Fibroblast of skin of left quadriceps (primary cell): Measurements from ENCODE around the gene FN1.
"Not testable (repeated sequence)": the region's sequence is repeated elsewhere in the genome, so short reads cannot be mapped to it uniquely, and the experiment has no call there.

ENCODE experiments used
- DNase-seq, 2 experiments: peaks; one replicate each; pipeline ENCODE4 v3.0.0-alpha.2; 2013; ENCODE audit warnings: low read depth in 2 of 2

FN1 gene

GRCh38 chr2:215422676-215423075, 13.2 kb downstream of the FN1 start:
- no peak for DNase-seq

DNA sequence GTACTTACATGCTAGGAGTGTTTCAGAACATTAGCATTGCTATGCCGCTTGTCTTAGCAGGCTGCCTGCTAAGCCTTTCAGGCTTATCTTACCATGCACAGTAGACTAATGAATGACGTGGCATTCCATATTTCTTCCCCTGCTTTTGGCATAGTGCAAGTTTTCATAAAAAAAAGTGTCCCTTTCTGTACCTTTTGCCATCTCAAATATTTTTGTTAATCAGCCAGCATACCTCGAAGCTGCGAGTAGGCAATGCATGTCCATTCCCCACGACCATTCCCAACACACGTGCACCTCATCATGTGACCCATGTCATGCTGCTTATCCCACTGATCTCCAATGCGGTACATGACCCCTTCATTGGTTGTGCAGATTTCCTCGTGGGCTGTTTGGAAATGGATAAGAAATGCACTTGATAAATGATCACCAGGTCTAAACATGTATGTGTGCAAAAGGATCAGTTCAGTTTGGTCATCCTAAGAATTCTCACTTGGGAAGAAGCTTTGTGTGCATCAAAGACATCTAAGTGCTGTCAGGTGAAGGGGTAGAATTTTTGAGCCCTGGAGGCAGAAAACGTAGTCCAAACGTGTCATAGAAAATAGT, 13.9 kb downstream of the FN1 start:
- DNase-seq, result no peak

DNA sequence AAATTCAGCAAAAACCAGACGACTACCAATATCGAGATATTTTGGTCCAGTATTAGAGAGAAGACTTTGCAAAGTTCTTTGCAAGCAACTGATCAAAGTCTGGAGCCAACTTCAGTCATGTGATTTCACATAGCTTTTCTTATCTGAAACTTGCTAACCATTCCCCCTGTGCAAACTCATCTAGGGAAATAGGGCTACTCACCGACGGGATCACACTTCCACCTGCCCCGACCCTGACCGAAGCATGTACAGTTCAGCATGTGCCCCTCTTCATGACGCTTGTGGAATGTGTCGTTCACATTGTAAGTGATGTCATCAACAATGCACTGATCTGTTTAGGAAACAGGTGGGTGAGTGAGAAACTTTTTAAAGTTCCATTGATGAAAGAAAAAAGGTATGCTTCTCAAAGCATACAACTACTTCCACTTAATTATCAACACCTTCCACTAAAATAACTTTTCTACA, 15.4 kb downstream of the FN1 start:
- DNase-seq, result no peak

DNA sequence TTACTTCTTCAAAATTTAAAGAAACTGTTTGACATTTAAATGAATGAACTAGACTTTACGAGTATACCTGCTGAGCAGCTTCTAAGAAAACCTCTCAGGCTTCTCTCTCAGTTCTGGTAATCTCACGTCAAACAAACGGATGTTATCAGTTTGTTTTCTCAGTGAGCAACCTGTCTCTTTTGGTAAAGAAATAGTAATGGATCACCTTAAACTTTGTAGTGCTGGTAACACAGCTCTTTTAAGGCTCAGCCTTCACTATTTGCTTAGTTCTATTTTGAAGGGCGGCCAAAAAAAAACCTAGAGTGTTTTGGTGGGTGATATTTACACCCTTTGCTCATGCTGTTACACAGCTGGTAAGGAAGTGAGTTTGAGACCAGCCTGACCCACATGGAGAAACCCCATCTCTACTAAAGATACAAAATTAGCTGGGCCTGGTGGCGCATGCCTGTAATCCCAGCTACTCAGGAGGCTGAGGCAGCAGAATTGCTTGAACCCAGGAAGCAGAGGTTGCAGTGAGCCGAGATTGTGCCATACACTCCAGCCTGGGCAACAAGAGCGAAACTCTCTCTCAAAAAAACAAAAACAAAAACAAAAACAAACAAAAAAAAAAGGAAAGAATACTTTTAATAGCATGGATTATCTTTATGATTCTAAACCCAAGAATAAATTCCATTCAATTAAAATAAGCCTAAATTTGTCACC, 15.9 kb downstream of the FN1 start:
- no peak for DNase-seq

GRCh38 chr2:215419113-215419512, 16.8 kb downstream of the FN1 start:
- DNase-seq, result no peak

DNA sequence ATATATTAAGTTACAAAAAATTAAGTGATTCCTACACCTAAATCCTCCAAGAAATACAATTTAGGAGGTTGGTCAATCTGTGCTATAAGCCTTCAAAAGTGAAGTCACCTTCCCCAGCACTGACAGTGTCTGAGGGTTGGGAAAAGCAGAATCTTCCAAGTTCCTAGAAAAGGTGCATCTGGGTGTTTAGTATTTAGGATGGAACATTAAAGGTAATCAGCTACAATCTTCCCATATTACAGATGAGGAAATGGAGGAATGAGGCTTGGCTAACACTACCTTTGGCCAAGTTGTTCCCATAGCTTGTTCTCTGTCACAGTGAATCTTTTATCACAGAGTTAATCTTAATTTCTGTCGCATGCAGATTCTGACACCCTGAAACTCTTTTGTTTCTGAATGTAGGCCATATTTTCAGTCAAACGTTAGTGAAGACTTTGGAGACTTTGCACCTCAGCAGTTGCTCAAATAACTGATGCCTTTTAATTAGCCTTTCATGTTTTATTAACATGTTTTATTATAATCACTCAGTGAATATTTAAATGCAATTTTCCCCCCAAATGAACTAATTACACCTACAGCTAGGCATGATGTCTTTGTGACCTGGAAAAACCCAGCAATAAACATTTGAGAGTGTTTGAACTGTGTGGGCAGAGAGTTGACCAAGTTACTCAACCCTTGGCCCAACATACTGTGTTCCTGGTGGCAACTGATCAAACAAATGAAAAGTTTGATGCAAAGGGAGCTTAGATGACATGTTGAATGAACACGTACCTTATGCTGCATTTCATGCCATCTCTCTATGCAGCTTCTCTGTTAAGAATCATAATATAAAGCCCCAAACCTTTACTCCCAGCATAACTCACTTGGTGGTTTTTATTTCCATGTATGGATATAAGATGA, 17.6 kb downstream of the FN1 start:
- DNase-seq, result no peak

GRCh38 chr2:215417400-215417951, 18.4 kb downstream of the FN1 start:
- DNase-seq, result no peak

- DNase-seq, result no peak
These were observed 19.2 kb downstream of the FN1 start for GRCh38 chr2:215416656-215417055.

DNA sequence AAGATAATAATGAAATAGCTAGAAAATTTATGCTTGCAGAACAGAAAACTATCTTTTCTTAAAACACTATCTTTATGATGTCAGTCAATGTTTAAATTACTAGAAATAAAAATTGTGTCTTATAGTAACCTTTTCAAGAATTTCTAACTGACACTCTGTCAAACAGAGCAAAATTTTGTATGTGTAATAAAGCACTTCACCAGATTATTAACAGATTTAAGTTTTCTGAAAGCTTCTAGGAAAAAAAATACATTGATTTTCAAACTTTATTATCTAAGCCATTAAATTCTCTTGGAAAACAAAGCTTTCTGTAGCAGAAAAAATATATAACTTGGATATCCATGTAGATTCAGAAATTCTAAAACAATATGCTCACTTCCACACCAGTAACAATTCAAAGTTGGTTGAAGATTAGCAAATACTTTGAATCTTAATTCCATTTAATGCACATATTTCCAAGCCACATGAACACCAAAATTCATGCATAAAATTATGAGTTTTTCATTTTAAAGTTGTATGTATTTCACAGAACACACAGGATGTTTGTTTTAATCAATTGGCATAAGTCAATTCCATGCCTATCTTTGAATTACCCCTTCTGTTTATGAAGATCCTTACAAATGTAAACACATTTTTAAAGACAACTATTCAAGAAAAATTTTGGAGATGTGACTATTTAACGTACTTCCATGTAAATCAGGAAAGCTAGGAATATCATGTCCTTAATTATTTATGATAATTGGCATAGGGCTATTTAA, 19.9 kb downstream of the FN1 start:
- DNase-seq, result no peak

DNA sequence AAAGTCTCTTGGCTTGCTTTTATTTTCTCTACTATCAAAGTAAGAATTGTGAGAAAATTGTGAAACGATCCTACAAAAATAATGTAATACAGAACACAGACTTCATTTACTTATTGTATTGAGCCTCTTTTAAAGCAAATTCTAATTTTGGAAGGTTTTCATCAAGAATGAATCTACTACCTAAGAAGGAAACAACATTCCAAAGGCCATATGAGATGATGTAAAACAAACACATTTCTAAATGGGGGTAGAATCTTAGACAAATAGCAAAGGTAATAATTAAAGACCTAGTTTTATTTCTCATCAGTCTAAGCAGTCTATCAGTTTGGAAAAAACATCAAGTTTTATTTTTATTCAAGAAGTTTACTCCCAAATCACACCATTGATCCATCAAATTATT, 20.6 kb downstream of the FN1 start:
- no peak for DNase-seq

DNA sequence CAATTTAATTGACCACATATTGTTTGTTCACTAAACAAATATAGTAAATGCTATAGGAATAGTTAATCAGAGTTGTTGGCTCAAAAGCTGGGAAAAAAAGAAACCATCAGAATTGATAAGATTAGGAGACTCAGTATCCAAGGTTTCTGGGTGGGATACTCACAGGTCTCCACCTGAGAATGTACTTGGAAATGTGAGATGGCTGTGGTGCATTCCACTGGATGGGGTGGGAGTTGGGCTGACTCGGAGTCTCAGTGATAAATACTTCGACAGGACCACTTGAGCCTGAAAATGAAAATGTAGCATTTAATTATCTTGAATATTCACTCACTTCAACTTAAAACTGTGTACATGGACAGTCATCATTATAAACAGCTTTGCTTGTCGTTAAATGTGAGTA, 21.2 kb downstream of the FN1 start:
- no peak for DNase-seq

DNA sequence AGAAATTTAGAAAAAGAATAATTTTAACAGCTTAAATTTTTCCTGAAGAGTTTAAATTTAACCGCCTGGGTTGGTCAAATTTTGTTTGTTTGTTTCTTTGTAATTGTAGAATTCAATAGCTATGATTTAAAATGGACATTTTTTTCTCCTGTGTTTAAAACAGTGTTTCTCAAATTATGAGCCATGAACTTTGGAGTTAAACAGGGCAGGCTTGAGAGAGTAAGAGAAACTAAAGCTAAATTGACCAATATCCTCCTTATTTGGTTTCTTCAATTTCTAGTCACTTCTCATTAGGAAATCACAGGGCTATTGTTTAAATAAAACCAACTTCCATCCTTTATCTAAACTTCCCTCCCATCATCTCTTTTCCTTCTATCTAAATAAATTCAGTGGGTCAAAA, 21.9 kb downstream of the FN1 start:
- DNase-seq, result no peak

GRCh38 chr2:215413484-215413777, 22.4 kb downstream of the FN1 start:
- DNase-seq, result no peak

GRCh38 chr2:215411941-215412743, 23.7 kb downstream of the FN1 start:
- no peak for DNase-seq

DNA sequence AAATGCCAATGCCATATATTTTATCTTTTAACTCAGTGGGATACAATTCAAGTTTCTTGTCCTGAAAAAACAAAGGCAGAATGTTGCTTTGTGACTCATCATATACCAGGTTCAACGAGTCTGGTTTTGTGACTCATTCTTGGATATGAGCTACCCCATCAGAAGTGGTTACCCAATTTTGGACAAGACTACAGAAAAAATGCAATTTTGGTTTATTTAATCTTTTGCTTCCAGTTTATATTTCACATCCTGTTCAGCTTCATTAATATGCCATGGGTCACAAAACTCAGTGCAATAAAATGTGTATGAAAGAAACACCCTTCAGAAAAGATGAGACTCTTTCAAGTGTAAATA, 25.0 kb downstream of the FN1 start:
- peak; percentile 91 to 92 for DNase-seq

GRCh38 chr2:215410181-215410931, 25.5 kb downstream of the FN1 start:
- not testable (repeated sequence) for DNase-seq

DNA sequence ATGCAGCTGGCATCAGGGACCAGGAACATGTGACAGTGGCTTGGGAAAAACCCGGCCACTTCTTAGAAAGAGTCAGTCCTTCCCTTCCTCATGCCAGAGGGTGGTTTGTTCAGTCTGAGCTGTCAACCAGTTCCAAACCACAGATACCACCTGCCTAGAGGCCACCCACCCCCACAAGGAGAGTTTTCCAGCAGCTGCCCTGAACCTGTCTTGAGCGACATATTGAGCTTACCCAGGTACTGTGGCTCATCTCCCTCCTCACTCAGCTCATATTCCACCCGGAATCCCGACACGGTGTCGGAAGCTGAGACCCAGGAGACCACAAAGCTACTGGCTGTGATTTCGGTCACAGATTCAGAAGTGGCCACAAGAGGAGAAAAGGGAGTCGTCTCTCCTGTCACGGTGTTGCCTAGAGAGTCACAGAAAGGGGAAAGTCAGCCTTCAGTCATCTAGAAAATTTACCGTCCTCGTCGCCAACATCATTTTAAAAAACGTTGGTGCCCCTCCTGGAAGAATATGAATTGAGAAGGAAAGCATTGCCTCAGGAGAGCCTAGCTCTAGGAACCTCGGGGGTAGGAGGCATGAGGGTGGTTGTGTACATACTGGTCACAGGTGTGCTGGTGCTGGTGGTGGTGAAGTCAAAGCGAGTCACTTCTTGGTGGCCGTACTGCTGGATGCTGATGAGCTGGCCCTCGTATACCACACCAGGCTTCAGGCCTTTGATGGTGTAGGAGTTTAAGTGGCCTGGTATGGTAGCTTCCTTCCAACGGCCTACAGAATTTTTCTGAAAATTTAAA, 26.3 kb downstream of the FN1 start:
- DNase-seq, result no peak

DNA sequence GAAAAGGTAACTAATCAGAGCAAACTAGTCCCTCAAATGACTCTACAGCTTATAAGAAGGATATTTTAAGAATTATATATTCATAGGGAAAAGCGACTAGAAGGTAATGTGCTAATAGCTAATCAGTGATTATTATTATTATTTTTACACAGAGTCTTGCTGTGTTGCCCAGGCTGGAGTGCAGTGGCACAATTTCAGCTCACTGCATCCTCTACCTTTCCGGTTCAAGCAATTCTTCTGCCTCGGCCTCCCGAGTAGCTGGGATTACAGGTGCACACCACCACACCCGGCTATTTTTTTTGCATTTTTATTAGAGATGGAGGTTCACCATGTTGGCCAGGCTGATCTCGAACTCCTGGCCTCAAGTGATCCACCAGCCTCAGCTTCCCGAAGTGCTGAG, 27.4 kb downstream of the FN1 start:
- not testable (repeated sequence) for DNase-seq

DNA sequence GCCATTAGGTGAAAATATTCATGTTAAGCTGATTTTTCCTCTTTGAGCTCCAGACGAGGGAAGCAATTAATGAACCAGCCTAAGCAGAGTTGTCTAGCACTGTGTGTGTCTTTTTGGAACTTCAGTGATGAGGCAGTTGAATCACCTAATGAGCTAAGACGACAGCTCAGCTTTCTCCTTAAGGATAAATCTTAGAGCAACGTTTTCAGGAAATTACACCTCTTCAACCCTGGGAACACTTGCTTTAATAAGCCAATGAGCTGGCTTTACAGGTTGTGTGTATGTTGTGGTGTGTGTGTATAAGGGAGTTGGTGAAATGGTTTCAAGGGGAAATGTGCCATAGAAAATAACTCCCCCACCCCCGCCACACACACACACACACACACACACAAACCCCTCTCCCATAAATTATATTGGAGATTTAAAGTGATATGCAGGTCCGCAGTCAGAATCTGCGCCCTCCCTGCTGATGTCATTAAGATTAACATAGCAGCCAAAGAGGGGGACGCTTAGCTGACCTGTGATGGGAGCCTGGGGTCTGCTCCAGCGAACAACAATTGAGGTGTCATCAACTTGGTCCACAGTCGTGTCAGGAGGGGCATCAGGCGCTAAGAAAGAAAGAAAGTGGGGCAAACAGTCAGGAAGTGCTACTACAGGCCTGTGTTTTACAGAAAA, 28.1 kb downstream of the FN1 start:
- no peak for DNase-seq
